GM12878 (cell line): ENCODE data around the gene LBHD1. TPM values are rescaled to one million over a fixed set of nuclear protein-coding genes. Genes with fewer than 3 reads are reported as not detected.

ENCODE experiments used
- BCL11A ChIP-seq: IDR thresholded peaks from 2 replicates; pipeline ENCODE4 v1.6.1; 2011; ENCODE audit warnings: low read depth, low read length
- BMI1 ChIP-seq: fragments of 450-650 bp; IDR thresholded peaks from 2 replicates; pipeline ENCODE4 v1.6.1; 2016; ENCODE audit warnings: mild to moderate bottlenecking, moderate library complexity, borderline replicate concordance
- BRCA1 ChIP-seq: IDR thresholded peaks from 2 replicates; pipeline ENCODE4 v1.6.1; 2011; ENCODE audit warnings: low read depth, low read length, improper control_type of control experiment
- CBFB ChIP-seq: IDR thresholded peaks from 2 replicates; pipeline ENCODE4 v1.6.1; 2016; ENCODE audit warnings: antibody characterized with exemption, low read depth
- CBX3 ChIP-seq: fragments of 200-600 bp; sonication (generic); IDR thresholded peaks from 2 replicates; pipeline ENCODE4 v1.6.1; 2016; ENCODE audit warnings: low read depth, borderline replicate concordance
- EED ChIP-seq: sonication (generic); IDR thresholded peaks from 2 replicates; pipeline ENCODE4 v1.6.1; 2016; ENCODE audit warnings: antibody characterized with exemption, low read depth
- EGR1 ChIP-seq, 2 experiments: IDR thresholded peaks; 1 replicate in 1 of 2; 2 replicates in 1 of 2; pipeline ENCODE4 v1.6.1; 2011 to 2012; ENCODE audit warnings: low read depth in 2 of 2, low read length in 2 of 2, borderline replicate concordance in 1 of 2, mild to moderate bottlenecking in 1 of 2, moderate library complexity in 1 of 2
- EZH2 ChIP-seq: IDR thresholded peaks from 2 replicates; pipeline ENCODE4 v1.6.1; 2012; ENCODE audit warnings: low read depth, mild to moderate bottlenecking, control low read depth, inconsistent platforms, low read length, borderline replicate concordance; ENCODE audit not compliant: control insufficient read depth
- HDAC2 ChIP-seq: fragments of 200-600 bp; sonication (generic); IDR thresholded peaks from 2 replicates; pipeline ENCODE4 v1.6.1; 2017
- IRF4 ChIP-seq: IDR thresholded peaks from 2 replicates; pipeline ENCODE4 v1.6.1; 2011; ENCODE audit warnings: low read depth, low read length
- KAT2A ChIP-seq: conservative IDR thresholded peaks from 2 replicates; pipeline ENCODE4 v1.6.1; 2011; ENCODE audit warnings: low read depth, low read length; ENCODE audit not compliant: control insufficient read depth
- NBN ChIP-seq: fragments of 450-650 bp; IDR thresholded peaks from 2 replicates; pipeline ENCODE4 v1.6.1; 2016
- NFYB ChIP-seq: IDR thresholded peaks from 2 replicates; pipeline ENCODE4 v1.6.1; 2011; ENCODE audit warnings: low read depth, mild to moderate bottlenecking, low read length, improper control_type of control experiment, moderate library complexity; ENCODE audit not compliant: insufficient read depth
- PAX8 ChIP-seq: fragments of 450-650 bp; IDR thresholded peaks from 2 replicates; pipeline ENCODE4 v1.6.1; 2017; ENCODE audit warnings: mild to moderate bottlenecking, moderate library complexity
- POLR2AphosphoS5 ChIP-seq: IDR thresholded peaks from 2 replicates; pipeline ENCODE4 v1.6.1; 2011; ENCODE audit warnings: mild to moderate bottlenecking, low read length, inconsistent platforms
- RBBP5 ChIP-seq: fragments of 200-600 bp; sonication (generic); conservative IDR thresholded peaks from 2 replicates; pipeline ENCODE4 v1.6.1; 2016
- RELA ChIP-seq: fragments of 450-650 bp; IDR thresholded peaks from 2 replicates; pipeline ENCODE4 v1.8.0; 2014; ENCODE audit warnings: borderline replicate concordance; ENCODE audit not compliant: partially characterized antibody
- TCF3 ChIP-seq: IDR thresholded peaks from 2 replicates; pipeline ENCODE4 v1.6.1; 2012; ENCODE audit warnings: low read depth, mild to moderate bottlenecking, low read length, borderline replicate concordance; ENCODE audit not compliant: insufficient read depth
- polyA plus RNA-seq, 11 experiments: library from polyadenylated mRNA; depleted of rRNA in 4 of 11; unstranded in 6 of 11; stranded (reverse) in 5 of 11; fragments of >200 nt; fragmentation: Nextera tagmentation in 4 of 11; fragmentation: Illumina TruSeq in 1 of 11; extraction: Ambion mirVana in 4 of 11; extraction: Trizol in 1 of 11; gene quantifications; 1 replicate in 1 of 11; 2 replicates in 10 of 11; pipeline versions ENCODE4 v1.2.1 to v1.2.3, GENCODE V29; 2011 to 2016; ENCODE audit warnings: inconsistent platforms in 2 of 11, missing spikeins in 2 of 11, low read depth in 1 of 11
- total RNA-seq, 4 experiments: library from RNA; depleted of rRNA in 3 of 4; stranded (reverse); fragments of >200 nt in 3 of 4; fragmentation: Illumina TruSeq in 1 of 4; extraction: Trizol in 1 of 4; gene quantifications; 2 replicates each; pipeline versions ENCODE4 v1.2.1 to v1.2.3, GENCODE V29; 2013 to 2021
- TF ChIP-seq, protein P1 (sequence below): IDR thresholded peaks from 2 replicates; pipeline ENCODE4 v1.6.1; 2011; ENCODE audit warnings: mild to moderate bottlenecking, low read depth, low read length, moderate library complexity; ENCODE audit not compliant: insufficient replicate concordance
- TF ChIP-seq, protein P2 (sequence below): IDR thresholded peaks from 2 replicates; pipeline ENCODE4 v1.6.1; 2011; ENCODE audit warnings: borderline replicate concordance, low read depth, mild to moderate bottlenecking, moderate library complexity, low read length; ENCODE audit not compliant: insufficient read depth, poor library complexity, severe bottlenecking
- TF ChIP-seq, protein P3 (sequence below): IDR thresholded peaks from 2 replicates; pipeline ENCODE4 v1.6.1; 2012; ENCODE audit warnings: low read depth, low read length, improper control_type of control experiment
- TF ChIP-seq, protein P4 (sequence below): IDR thresholded peaks from 2 replicates; pipeline ENCODE4 v1.6.1; 2012; ENCODE audit warnings: low read depth, low read length, improper control_type of control experiment
- TF ChIP-seq, protein P5 (sequence below): fragments of 150-350 bp; IDR thresholded peaks from 2 replicates; pipeline ENCODE4 v1.6.1; 2014; ENCODE audit warnings: mild to moderate bottlenecking, low read depth, low read length

The LBHD1 gene
- total and polyA plus RNA-seq, 10 of the 15 experiments (the other 5 are each of a cell fraction or from before 2014, with no cell fraction given), result 0.79 to 12.0 (median 7.6) TPM

DNA sequence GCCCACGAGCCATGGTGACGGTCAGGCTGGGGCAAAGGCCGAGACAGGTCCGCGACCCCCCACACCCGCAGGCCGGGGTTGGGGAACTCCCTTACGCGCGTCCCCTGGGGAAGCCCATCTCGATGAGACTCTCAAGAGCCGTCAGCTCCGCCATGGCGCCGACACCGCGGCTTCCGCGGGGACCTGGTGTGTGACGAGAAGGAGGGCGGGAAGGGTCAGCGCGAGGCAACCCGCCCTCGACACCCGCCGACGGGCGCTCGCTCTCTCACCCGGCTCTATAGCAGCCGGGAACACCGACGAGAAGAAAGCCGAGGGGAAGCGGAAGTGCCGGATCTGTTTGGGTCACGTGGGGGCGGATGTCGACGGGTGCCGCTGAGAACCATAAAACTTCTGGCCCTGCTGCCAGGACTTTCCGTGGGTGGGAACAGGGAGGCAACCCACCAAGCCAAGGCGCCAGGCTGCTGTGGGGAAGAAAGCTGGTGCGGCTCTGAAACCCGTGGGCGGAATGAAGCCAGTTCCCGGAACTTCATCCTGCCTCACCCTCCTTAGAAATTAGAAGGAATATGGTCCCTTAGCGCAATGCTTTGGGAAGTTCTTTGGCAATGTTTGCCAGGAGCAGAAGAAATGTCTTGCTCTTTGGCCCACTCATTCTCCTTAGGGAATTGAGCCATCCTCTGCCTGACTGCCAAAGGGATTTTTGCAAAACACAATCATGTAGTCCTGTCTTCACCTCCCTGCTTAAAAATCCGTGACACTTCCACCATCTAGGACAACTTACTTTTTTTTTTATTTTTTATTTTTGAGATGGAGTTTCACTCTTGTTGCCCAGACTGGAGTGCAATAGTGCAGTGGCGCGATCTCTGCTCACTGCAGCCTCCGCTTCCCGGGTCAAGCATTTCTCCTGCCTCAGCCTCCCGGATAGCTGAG, 7.0 kb upstream of the LBHD1 start, which contains the start of gene UBXN1 (continued):
- no peak for TF ChIP-seq TCF3
- no peak for TF ChIP-seq BRCA1
- peak; percentile 71 for TF ChIP-seq RELA
- no peak for TF ChIP-seq KAT2A
- peak; percentile 92 for TF ChIP-seq POLR2AphosphoS5
- TF ChIP-seq, protein P1, sequence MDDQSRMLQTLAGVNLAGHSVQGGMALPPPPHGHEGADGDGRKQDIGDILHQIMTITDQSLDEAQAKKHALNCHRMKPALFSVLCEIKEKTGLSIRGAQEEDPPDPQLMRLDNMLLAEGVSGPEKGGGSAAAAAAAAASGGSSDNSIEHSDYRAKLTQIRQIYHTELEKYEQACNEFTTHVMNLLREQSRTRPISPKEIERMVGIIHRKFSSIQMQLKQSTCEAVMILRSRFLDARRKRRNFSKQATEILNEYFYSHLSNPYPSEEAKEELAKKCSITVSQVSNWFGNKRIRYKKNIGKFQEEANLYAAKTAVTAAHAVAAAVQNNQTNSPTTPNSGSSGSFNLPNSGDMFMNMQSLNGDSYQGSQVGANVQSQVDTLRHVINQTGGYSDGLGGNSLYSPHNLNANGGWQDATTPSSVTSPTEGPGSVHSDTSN, result no peak
- no peak for TF ChIP-seq CBX3
- TF ChIP-seq, protein P2, sequence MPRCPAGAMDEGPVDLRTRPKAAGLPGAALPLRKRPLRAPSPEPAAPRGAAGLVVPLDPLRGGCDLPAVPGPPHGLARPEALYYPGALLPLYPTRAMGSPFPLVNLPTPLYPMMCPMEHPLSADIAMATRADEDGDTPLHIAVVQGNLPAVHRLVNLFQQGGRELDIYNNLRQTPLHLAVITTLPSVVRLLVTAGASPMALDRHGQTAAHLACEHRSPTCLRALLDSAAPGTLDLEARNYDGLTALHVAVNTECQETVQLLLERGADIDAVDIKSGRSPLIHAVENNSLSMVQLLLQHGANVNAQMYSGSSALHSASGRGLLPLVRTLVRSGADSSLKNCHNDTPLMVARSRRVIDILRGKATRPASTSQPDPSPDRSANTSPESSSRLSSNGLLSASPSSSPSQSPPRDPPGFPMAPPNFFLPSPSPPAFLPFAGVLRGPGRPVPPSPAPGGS, result peak; percentile 4
- TF ChIP-seq IRF4, result no peak
- peak; percentile 17 to 90 for TF ChIP-seq EGR1 (IDR thresholded peaks at IDR 0.05; ENCODE audit: borderline replicate concordance in 1 of 2, low read depth in 2 of 2, low read length in 2 of 2)
- no peak for TF ChIP-seq BCL11A
- TF ChIP-seq, protein P3, sequence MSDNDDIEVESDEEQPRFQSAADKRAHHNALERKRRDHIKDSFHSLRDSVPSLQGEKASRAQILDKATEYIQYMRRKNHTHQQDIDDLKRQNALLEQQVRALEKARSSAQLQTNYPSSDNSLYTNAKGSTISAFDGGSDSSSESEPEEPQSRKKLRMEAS, result peak; percentile 90
- TF ChIP-seq, protein P4, sequence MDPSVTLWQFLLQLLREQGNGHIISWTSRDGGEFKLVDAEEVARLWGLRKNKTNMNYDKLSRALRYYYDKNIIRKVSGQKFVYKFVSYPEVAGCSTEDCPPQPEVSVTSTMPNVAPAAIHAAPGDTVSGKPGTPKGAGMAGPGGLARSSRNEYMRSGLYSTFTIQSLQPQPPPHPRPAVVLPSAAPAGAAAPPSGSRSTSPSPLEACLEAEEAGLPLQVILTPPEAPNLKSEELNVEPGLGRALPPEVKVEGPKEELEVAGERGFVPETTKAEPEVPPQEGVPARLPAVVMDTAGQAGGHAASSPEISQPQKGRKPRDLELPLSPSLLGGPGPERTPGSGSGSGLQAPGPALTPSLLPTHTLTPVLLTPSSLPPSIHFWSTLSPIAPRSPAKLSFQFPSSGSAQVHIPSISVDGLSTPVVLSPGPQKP, result peak; percentile 69
- 0 out of 2 replicates have a peak, but pooled peaks have one; percentile 69 for TF ChIP-seq RBBP5
- TF ChIP-seq EED, result peak; percentile 83
- TF ChIP-seq PAX8, result no peak
- TF ChIP-seq, protein P5, sequence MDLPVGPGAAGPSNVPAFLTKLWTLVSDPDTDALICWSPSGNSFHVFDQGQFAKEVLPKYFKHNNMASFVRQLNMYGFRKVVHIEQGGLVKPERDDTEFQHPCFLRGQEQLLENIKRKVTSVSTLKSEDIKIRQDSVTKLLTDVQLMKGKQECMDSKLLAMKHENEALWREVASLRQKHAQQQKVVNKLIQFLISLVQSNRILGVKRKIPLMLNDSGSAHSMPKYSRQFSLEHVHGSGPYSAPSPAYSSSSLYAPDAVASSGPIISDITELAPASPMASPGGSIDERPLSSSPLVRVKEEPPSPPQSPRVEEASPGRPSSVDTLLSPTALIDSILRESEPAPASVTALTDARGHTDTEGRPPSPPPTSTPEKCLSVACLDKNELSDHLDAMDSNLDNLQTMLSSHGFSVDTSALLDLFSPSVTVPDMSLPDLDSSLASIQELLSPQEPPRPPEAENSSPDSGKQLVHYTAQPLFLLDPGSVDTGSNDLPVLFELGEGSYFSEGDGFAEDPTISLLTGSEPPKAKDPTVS, result no peak
- no peak; the same call in 1 of the 2 replicates for TF ChIP-seq CBFB
- TF ChIP-seq BMI1, result no peak
- peak; percentile 26; the same call in 1 of the 2 replicates for TF ChIP-seq NBN
- TF ChIP-seq NFYB, result no peak
- no peak for TF ChIP-seq HDAC2
- no peak for TF ChIP-seq EZH2
